Ectodermal cell (in vitro differentiated cells): Measurements from ENCODE around the gene H1-8.
A peak's percentile ranks its signal among the peaks of the same experiment; 100 is the strongest.

Experiments
- H3K27ac ChIP-seq: 2 replicates; pipeline ENCODE4 v1.7.0; 2013; ENCODE audit warnings: mild to moderate bottlenecking, low read depth, low read length; ENCODE audit not compliant: insufficient read depth, poor library complexity, severe bottlenecking
- H3K27me3 ChIP-seq: 2 replicates; pipeline ENCODE4 v1.7.0; 2013; ENCODE audit warnings: mild to moderate bottlenecking, low read length; ENCODE audit not compliant: insufficient read depth, control insufficient read depth, poor library complexity, severe bottlenecking
- H3K36me3 ChIP-seq: one replicate; pipeline ENCODE4 v1.7.0; 2013; ENCODE audit warnings: low read length; ENCODE audit not compliant: control insufficient read depth, insufficient read depth
- H3K4me1 ChIP-seq: one replicate; pipeline ENCODE4 v1.7.0; 2013; ENCODE audit warnings: low read length; ENCODE audit not compliant: control insufficient read depth, insufficient read depth
- H3K4me3 ChIP-seq: 2 replicates; pipeline ENCODE4 v1.7.0; 2013; ENCODE audit warnings: low read depth, low read length, control low read depth; ENCODE audit not compliant: insufficient read depth
- H3K9me3 ChIP-seq: 2 replicates; pipeline ENCODE4 v1.7.0; 2013; ENCODE audit warnings: mild to moderate bottlenecking, low read length, moderate library complexity; ENCODE audit not compliant: control insufficient read depth
- WGBS, 2 experiments: methylation state at CpG; one replicate each; pipeline ENCODE4 v1.1.7; 2013; ENCODE audit warnings: missing lambda C conversion rate in 2 of 2; 5-methylcytosine and 5-hydroxymethylcytosine counted together

The H1-8 gene

GRCh38 chr3:129596194-129597086, 53.5 kb downstream of the H1-8 start:
- no peak overlapping the region for H3K4me3 ChIP-seq
- no peak overlapping the region for H3K27ac ChIP-seq
- 50 to 52% methylated on average over 27 of the region's 27 CpGs for WGBS, 2 experiments
- H3K4me1 ChIP-seq, result peaks cover 69% of the 10 kb centered on the region
- H3K9me3 ChIP-seq, result no peaks in the 10 kb centered on the region
- no peaks in the 10 kb centered on the region for H3K36me3 ChIP-seq
- H3K27me3 ChIP-seq, result no peaks in the 10 kb centered on the region

- Histone ChIP-seq H3K27ac (peak overlapping the region; percentile 29), H3K9me3 (no peaks in the 10 kb centered on the region), H3K36me3 (no peaks in the 10 kb centered on the region), H3K4me1 (peaks cover 67% of the 10 kb centered on the region), H3K27me3 (no peaks in the 10 kb centered on the region), H3K4me3 (no peak overlapping the region)
- whole genome bisulfite sequencing, 2 experiments, result 71 to 76% methylated on average over 31 of the region's 31 CpGs
These were observed 54.4 kb downstream of the H1-8 start for GRCh38 chr3:129597087-129597999.

- Histone ChIP-seq H3K4me3 (no peak overlapping the region), H3K27ac (peak overlapping the region; percentile 4), H3K9me3 (no peaks in the 10 kb centered on the region), H3K36me3 (no peaks in the 10 kb centered on the region), H3K27me3 (no peaks in the 10 kb centered on the region), H3K4me1 (peaks cover 69% of the 10 kb centered on the region)
- WGBS, 2 experiments, result 42 to 44% methylated on average over 5 of the region's 5 CpGs
These were observed 55.0 kb downstream of the H1-8 start for GRCh38 chr3:129598000-129598381.

- Histone ChIP-seq H3K4me1 (peaks cover 70% of the 10 kb centered on the region), H3K27me3 (no peaks in the 10 kb centered on the region), H3K36me3 (no peaks in the 10 kb centered on the region), H3K9me3 (no peaks in the 10 kb centered on the region), H3K4me3 (no peak overlapping the region), H3K27ac (no peak overlapping the region)
- WGBS, 2 experiments, result 86% methylated on average over 11 of the region's 11 CpGs
These were observed 55.5 kb downstream of the H1-8 start for GRCh38 chr3:129598484-129598883.

GRCh38 chr3:129599073-129599472, 56.1 kb downstream of the H1-8 start:
- no peaks in the 10 kb centered on the region for H3K36me3 ChIP-seq
- 90 to 91% methylated on average over 19 of the region's 19 CpGs for WGBS, 2 experiments
- H3K4me1 ChIP-seq, result peaks cover 66% of the 10 kb centered on the region
- no peak overlapping the region for H3K4me3 ChIP-seq
- H3K27ac ChIP-seq, result no peak overlapping the region
- H3K9me3 ChIP-seq, result no peaks in the 10 kb centered on the region
- peaks cover 2% of the 10 kb centered on the region for H3K27me3 ChIP-seq

GRCh38 chr3:129599607-129600006, 56.6 kb downstream of the H1-8 start:
- H3K27ac ChIP-seq, result no peak overlapping the region

GRCh38 chr3:129600348-129600747, 57.4 kb downstream of the H1-8 start:
- H3K27me3 ChIP-seq, result peaks cover 15% of the 10 kb centered on the region
- H3K4me3 ChIP-seq, result no peak overlapping the region
- H3K27ac ChIP-seq, result no peak overlapping the region
- no peaks in the 10 kb centered on the region for H3K9me3 ChIP-seq
- 95 to 96% methylated on average over 2 of the region's 2 CpGs for WGBS, 2 experiments
- no peaks in the 10 kb centered on the region for H3K36me3 ChIP-seq
- peaks cover 60% of the 10 kb centered on the region for H3K4me1 ChIP-seq

More at GRCh38 chr3:129599607-129600006, 56.6 kb downstream of the H1-8 start:
- H3K4me3 ChIP-seq, result no peak overlapping the region
- 40 to 43% methylated on average over 5 of the region's 5 CpGs for WGBS, 2 experiments
- peaks cover 7% of the 10 kb centered on the region for H3K27me3 ChIP-seq
- peaks cover 60% of the 10 kb centered on the region for H3K4me1 ChIP-seq
- H3K36me3 ChIP-seq, result no peaks in the 10 kb centered on the region
- H3K9me3 ChIP-seq, result no peaks in the 10 kb centered on the region
